CD4-positive, alpha-beta T cell (primary cell): ENCODE data around the gene NSD2. TPM values are rescaled to one million over a fixed set of nuclear protein-coding genes. Genes with fewer than 3 reads are reported as not detected.
A peak's percentile ranks its signal among the peaks of the same experiment; 100 is the strongest.

Experiments
- ATAC-seq: fragments of 200-7000 bp; cut with Tn5 transposase; one replicate; pipeline ENCODE4 v1.10.0; 2022; ENCODE audit warnings: mild to moderate bottlenecking; ENCODE audit not compliant: poor library complexity
- CTCF ChIA-PET: fragments of 350-600 bp; sonication (Branson Sonifier 250); formaldehyde crosslinking; loops from one replicate; lab custom pipeline; 2021; ENCODE audit warnings: antibody characterized with exemption, inconsistent platforms; lab: Charles Lee
- POLR2A ChIA-PET: fragments of 350-600 bp; sonication (Branson Sonifier 250); formaldehyde crosslinking; loops from one replicate; lab custom pipeline; 2021; ENCODE audit warnings: antibody characterized with exemption, inconsistent platforms; lab: Charles Lee
- DNase-seq, 14 experiments: peaks; one replicate each; pipeline ENCODE4 v3.0.0-alpha.2; 2013 to 2020; ENCODE audit warnings: mixed read lengths in 2 of 14
- H3K27ac ChIP-seq, 2 donors: one replicate each; pipeline versions ENCODE4 v1.5.1 to v1.7.0; 2013; ENCODE audit warnings: low read length in 2 of 2, low read depth in 1 of 2, mild to moderate bottlenecking in 1 of 2
- H3K27me3 ChIP-seq, 2 experiments: 1 replicate in 1 of 2; 2 replicates in 1 of 2; pipeline versions ENCODE4 v1.6.1 to v1.7.0; 2013; ENCODE audit warnings: low read length in 2 of 2, control low read depth in 1 of 2, mild to moderate bottlenecking in 1 of 2, moderate library complexity in 1 of 2; ENCODE audit not compliant: insufficient read depth in 2 of 2, control insufficient read depth in 1 of 2
- H3K36me3 ChIP-seq: one replicate; pipeline ENCODE4 v1.6.1; 2013; ENCODE audit warnings: low read length, control low read depth; ENCODE audit not compliant: insufficient read depth
- H3K4me1 ChIP-seq: one replicate; pipeline ENCODE4 v1.6.1; 2013; ENCODE audit warnings: low read length, control low read depth; ENCODE audit not compliant: insufficient read depth
- H3K4me3 ChIP-seq: one replicate; pipeline ENCODE4 v1.5.1; 2013; ENCODE audit warnings: mild to moderate bottlenecking, low read length, moderate library complexity
- H3K9me3 ChIP-seq, 2 experiments: 1 replicate in 1 of 2; 2 replicates in 1 of 2; pipeline versions ENCODE4 v1.6.1 to v1.7.0; 2013; ENCODE audit warnings: low read length in 2 of 2, mild to moderate bottlenecking in 2 of 2, control low read depth in 1 of 2, moderate library complexity in 1 of 2; ENCODE audit not compliant: control insufficient read depth in 1 of 2, insufficient read depth in 1 of 2
- H3K27ac Mint-ChIP-seq: one replicate; pipeline ENCODE4 v1.8.0; 2020; ENCODE audit warnings: mixed read lengths
- H3K27me3 Mint-ChIP-seq: one replicate; pipeline ENCODE4 v1.8.0; 2021; ENCODE audit warnings: mixed read lengths
- H3K36me3 Mint-ChIP-seq: one replicate; pipeline ENCODE4 v1.8.0; 2021; ENCODE audit warnings: low read depth, mixed read lengths
- H3K4me1 Mint-ChIP-seq: one replicate; pipeline ENCODE4 v1.8.0; 2021; ENCODE audit warnings: low read depth, mixed read lengths
- H3K4me3 Mint-ChIP-seq: one replicate; pipeline ENCODE4 v1.8.0; 2020; ENCODE audit warnings: mild to moderate bottlenecking, mixed read lengths
- H3K9me3 Mint-ChIP-seq: one replicate; pipeline ENCODE4 v1.8.0; 2020; ENCODE audit warnings: mixed read lengths
- intact Hi-C, 2 experiments: fragments of 100-400 bp; cut with DNase I in 1 of 2; cut with micrococcal nuclease in 1 of 2; formaldehyde crosslinking; loops; one replicate each; pipeline versions ENCODE4 v1.15.1 to v1.9.0; 2023 to 2025; cut with DNase I, micrococcal nuclease
- total RNA-seq, 174 experiments: library from RNA in 2 of 174; stranded (reverse) in 2 of 174; gene quantifications; one replicate each; pipeline ENCODE4 v1.2.3 and lab custom pipeline; 2021 to 2026
- TF ChIP-seq, protein P1 (sequence below): fragments of 200-600 bp; IDR thresholded peaks from one replicate; pipeline ENCODE4 v1.8.0; 2022; ENCODE audit warnings: antibody characterized with exemption, mild to moderate bottlenecking

Gene NSD2
- total RNA-seq, 2 experiments from 2014 or later, result 42.4 to 45.8 TPM

DNA sequence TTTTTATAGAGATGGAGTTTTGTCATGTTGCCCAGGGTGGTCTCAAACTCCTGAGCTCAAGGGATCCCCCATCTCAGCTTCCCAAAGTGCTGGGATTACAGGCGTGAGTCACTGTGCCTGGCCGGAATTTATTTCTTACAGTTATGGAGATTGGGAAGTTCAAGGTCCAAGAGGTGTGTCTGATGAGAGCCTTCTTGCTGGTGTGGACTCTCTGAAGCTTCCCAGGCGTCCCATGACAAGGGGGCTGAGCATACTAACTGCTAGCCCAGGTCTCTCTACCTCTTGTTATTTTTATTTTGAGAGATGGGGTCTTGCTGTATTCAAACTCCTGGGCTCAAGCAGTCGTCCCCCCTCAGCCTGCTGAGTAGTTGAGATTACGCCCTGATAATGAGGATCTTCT is 2.9 kb upstream of the NSD2 start:
- DNase-seq (no peak), ATAC-seq (no peak)
- H3K9me3 ChIP-seq, result no peaks in the 10 kb centered on the region
- Mint-ChIP-seq H3K27ac (peak overlapping the region; percentile 86), H3K36me3 (peaks cover 9% of the 10 kb centered on the region), H3K9me3 (no peaks in the 10 kb centered on the region), H3K4me1 (peaks cover 20% of the 10 kb centered on the region), H3K4me3 (peak overlapping the region; percentile 11), H3K27me3 (peaks cover 5% of the 10 kb centered on the region)
- H3K27me3 ChIP-seq, result no peaks in the 10 kb centered on the region
- H3K36me3 ChIP-seq, result no peaks in the 10 kb centered on the region
- no peak overlapping the region for H3K27ac ChIP-seq
- POLR2A ChIA-PET, result interaction anchor here (1.9 kb wide), 1 partner anchor 12 kb away, joined by 6 read pairs; the partner anchor contains the start of gene LETM1
- H3K4me3 ChIP-seq, result no peak overlapping the region
- CTCF ChIA-PET, result interaction anchor here (1.0 kb wide), 1 partner anchor 175 kb away, joined by 3 read pairs; no protein-coding TSS in a partner anchor
- H3K4me1 ChIP-seq, result peaks cover 32% of the 10 kb centered on the region
- TF ChIP-seq, protein P1, sequence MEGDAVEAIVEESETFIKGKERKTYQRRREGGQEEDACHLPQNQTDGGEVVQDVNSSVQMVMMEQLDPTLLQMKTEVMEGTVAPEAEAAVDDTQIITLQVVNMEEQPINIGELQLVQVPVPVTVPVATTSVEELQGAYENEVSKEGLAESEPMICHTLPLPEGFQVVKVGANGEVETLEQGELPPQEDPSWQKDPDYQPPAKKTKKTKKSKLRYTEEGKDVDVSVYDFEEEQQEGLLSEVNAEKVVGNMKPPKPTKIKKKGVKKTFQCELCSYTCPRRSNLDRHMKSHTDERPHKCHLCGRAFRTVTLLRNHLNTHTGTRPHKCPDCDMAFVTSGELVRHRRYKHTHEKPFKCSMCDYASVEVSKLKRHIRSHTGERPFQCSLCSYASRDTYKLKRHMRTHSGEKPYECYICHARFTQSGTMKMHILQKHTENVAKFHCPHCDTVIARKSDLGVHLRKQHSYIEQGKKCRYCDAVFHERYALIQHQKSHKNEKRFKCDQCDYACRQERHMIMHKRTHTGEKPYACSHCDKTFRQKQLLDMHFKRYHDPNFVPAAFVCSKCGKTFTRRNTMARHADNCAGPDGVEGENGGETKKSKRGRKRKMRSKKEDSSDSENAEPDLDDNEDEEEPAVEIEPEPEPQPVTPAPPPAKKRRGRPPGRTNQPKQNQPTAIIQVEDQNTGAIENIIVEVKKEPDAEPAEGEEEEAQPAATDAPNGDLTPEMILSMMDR, result no peak
- intact Hi-C loops, result no loop called here

DNA sequence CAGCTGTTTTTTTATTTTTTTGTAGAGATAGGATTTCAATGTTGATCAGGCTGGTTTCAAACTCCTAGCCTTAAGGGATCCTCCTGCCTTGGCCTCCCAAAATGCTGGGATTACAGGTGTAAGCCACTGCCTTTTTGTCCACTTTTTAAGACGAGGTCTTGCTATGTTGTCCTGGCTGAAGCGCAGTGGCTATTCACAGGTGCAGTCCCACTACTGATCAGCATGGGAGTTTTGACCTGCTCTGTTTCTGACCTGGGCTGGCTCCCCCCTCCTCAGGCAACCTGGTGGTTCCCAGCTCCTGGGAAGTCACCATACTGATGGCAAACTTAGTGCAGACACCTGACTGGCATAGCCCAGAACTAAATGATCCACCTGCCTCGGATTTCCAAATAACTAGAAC is 2.3 kb upstream of the NSD2 start:
- no peaks in the 10 kb centered on the region for H3K9me3 Mint-ChIP-seq
- peak overlapping the region; percentile 92 for H3K4me3 Mint-ChIP-seq
- peaks cover 27% of the 10 kb centered on the region for H3K4me1 ChIP-seq
- H3K36me3 ChIP-seq, result no peaks in the 10 kb centered on the region
- peaks cover 24% of the 10 kb centered on the region for H3K4me1 Mint-ChIP-seq
- H3K27me3 Mint-ChIP-seq, result peaks cover 5% of the 10 kb centered on the region
- H3K27me3 ChIP-seq, result no peaks in the 10 kb centered on the region
- H3K4me3 ChIP-seq, result no peak overlapping the region
- no peak overlapping the region for H3K27ac ChIP-seq
- H3K9me3 ChIP-seq, result no peaks in the 10 kb centered on the region
- TF ChIP-seq, protein P1, result no peak
- no peak for DNase-seq
- peaks cover 9% of the 10 kb centered on the region for H3K36me3 Mint-ChIP-seq
- intact Hi-C loops, result no loop called here
- peak overlapping the region; percentile 86 for H3K27ac Mint-ChIP-seq
- no peak for ATAC-seq
- ChIA-PET CTCF (interaction anchor here (1.0 kb wide), 1 partner anchor 175 kb away, joined by 3 read pairs; no protein-coding TSS in a partner anchor), POLR2A (interaction anchor here (1.9 kb wide), 1 partner anchor 13 kb away, joined by 6 read pairs; the partner anchor contains the start of gene LETM1)

DNA sequence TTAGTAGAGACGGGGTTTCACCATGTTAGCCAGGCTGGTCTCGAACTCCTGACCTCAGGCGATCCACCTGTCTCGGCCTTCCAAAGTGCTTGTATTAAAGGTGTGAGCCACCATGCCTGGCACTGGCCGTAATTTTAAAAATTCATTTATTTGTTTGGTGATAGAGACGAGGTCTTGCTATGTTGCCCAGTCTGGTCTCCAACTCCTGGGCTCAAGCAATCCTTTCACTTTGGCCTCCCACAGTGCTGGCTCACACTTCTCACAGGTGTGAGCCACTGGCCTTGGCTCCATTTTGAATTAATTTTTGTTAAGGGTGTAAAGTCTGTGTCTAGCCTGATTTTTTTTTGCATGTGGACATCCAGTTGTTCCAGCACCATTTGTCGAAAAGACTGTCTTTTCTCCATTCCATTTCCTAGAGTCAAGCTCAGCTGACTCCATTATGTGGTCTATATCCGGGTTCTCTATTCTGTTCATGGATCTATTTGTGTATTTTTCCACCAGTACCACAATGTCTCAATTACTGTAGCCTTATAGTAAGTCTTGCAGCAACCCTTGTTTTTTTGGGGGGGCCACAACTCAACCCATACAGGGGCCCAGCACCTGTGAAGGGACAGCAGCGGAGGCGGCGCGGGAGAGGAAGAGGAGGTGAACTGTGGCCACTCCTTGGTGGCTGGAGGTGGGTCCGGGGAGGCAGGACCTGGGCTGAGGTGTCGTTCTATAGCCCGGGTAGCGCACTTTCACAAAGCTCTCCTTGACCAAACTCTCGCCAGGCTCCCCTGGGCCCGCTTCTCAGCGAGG is 1.5 kb upstream of the NSD2 start:
- peaks cover 5% of the 10 kb centered on the region for H3K27me3 Mint-ChIP-seq
- H3K36me3 ChIP-seq, result no peaks in the 10 kb centered on the region
- TF ChIP-seq, protein P1, result no peak
- intact Hi-C loops, result loop anchor here (1.0 to 5.0 kb wide), 6 partner anchors 13 to 621 kb away; partner anchors contain the start of genes LETM1 (in 2 of the 2), CTBP1 (in 1 of the 2), NELFA (in 1 of the 2) and SLBP (in 1 of the 2)
- POLR2A ChIA-PET, result interaction anchor here (0.9 to 1.7 kb wide), 8 partner anchors 9 to 543 kb away, joined by 3 to 62 read pairs (median 5); partner anchors contain the start of genes LETM1, SLBP and UVSSA
- DNase-seq (no peak), ATAC-seq (no peak)
- no peaks in the 10 kb centered on the region for H3K27me3 ChIP-seq
- H3K27ac Mint-ChIP-seq, result peak overlapping the region; percentile 86
- H3K4me1 ChIP-seq, result peaks cover 29% of the 10 kb centered on the region
- no peaks in the 10 kb centered on the region for H3K9me3 ChIP-seq
- H3K36me3 Mint-ChIP-seq, result peaks cover 9% of the 10 kb centered on the region
- no peaks in the 10 kb centered on the region for H3K9me3 Mint-ChIP-seq
- H3K4me3 ChIP-seq, result peak overlapping the region; percentile 62
- CTCF ChIA-PET, result interaction anchor here (1.2 to 1.6 kb wide), 2 partner anchors 13 to 29 kb away, joined by 4 to 5 read pairs; partner anchors contain the start of gene LETM1
- peaks cover 32% of the 10 kb centered on the region for H3K4me1 Mint-ChIP-seq
- peak overlapping the region; percentile 92 for H3K4me3 Mint-ChIP-seq
- peak overlapping the region; percentile 79 to 94 for H3K27ac ChIP-seq
